Measurements from ENCODE around the gene DLGAP1.

DLGAP1 gene

DNA sequence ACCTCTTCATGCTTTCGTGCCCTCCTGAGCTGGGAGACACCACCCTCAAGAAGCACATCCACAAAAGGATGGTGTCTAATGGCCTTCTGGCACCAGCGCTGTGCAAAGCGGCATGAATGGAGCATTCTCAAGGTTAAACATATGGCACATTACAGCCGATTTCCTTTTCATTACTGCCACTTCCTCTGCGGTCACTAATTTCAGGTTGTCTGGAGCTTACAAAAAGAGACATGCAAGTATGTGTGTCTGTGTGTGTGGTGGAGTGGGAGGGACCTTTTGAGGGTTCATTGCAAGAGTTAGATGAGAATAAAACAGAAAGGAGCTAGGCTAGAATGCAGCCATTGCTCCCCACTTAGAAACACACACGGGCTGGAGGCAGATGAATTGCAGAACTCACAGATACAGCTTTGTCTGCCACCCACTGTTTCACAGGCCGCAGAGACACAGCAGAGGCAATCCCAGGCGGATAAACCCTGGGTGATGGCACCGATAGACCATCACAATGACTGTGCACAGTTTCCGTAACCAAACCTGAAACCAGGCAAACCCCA is 929.2 kb downstream of the DLGAP1 start:
- in situ Hi-C loops (cut with MboI; ENCODE audit: low pct_unique_long_range_greater_than_20kb, low sequenced_read_pairs, unreplicated experiment) = no loop called here
- TF ChIP-seq, protein P1, sequence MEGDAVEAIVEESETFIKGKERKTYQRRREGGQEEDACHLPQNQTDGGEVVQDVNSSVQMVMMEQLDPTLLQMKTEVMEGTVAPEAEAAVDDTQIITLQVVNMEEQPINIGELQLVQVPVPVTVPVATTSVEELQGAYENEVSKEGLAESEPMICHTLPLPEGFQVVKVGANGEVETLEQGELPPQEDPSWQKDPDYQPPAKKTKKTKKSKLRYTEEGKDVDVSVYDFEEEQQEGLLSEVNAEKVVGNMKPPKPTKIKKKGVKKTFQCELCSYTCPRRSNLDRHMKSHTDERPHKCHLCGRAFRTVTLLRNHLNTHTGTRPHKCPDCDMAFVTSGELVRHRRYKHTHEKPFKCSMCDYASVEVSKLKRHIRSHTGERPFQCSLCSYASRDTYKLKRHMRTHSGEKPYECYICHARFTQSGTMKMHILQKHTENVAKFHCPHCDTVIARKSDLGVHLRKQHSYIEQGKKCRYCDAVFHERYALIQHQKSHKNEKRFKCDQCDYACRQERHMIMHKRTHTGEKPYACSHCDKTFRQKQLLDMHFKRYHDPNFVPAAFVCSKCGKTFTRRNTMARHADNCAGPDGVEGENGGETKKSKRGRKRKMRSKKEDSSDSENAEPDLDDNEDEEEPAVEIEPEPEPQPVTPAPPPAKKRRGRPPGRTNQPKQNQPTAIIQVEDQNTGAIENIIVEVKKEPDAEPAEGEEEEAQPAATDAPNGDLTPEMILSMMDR (IDR thresholded peaks at IDR 0.05; ENCODE audit: extremely low read depth, insufficient read depth, missing control alignments) = no peak
- DNase-seq (ENCODE audit: low spot score) = peak; percentile 54

DNA sequence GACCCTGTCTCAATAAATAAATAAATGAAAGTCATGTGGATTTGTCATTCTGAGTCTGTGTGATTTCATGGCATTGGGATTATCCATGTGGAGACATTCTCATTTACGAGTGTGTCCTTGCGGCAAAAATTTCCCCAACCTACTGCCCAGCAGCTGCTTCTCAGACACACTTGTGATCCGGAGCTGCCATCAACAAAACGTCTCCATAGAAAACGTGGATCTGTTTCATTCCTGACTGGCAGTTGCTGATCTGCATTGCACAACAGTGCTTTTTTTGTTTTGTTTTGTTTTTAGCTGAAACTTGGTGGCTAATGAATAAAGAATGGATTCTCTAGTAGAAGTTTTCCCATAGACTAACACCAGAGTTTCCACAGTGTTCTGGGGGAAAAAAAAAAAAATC is 930.4 kb downstream of the DLGAP1 start:
- no peak for DNase-seq (ENCODE audit: low spot score)
- in situ Hi-C loops (cut with MboI; ENCODE audit: low pct_unique_long_range_greater_than_20kb, low sequenced_read_pairs, unreplicated experiment) = no loop called here

DNA sequence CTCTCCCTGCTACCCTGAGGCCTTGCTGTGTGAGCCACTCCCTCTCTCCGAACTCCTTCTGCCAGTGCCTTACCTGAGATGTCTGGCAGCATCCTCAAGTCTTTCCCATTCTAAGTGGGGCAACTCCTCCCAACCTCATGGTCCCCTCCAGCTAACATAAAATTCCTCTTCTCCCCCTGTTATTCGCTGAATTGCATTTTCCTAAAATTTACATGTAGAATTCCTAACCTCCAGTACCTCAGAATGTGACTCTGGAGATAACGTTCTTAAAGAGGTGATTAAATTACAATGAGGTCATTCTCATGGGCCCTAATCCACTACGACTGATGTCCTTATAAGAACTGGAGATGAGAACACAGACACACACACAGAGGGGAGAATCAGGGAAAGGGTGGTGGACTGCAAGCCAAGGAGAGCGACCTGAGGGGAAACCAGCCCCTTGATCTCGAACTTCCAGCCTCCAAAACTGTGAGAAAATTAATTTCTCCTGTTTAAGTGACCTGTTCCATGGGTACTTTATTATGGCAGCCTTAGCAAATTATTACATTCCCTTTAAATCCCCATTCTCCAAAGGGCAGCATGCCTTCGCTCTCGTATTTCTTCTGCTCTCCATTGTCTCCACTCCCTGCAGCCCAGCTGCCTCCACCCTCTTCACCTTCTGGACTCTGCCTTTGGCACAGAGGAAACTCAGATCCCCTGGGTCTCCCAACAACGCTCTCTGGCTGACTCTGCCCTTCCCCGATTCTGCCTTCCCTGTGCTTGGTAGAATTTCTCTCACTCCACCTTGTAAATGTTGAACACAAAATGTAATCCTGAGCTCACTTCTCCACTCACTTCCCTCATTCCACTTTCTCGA is 934.6 kb downstream of the DLGAP1 start:
- TF ChIP-seq, protein P1 (IDR thresholded peaks at IDR 0.05; ENCODE audit: extremely low read depth, insufficient read depth, missing control alignments) = no peak
- in situ Hi-C loops (cut with MboI; ENCODE audit: low pct_unique_long_range_greater_than_20kb, low sequenced_read_pairs, unreplicated experiment) = no loop called here
- no peak for DNase-seq (ENCODE audit: low spot score)

More for the DNA sequence above, 930.4 kb downstream of the DLGAP1 start:
- TF ChIP-seq, protein P1 (IDR thresholded peaks at IDR 0.05; ENCODE audit: extremely low read depth, insufficient read depth, missing control alignments) = no peak

DNA sequence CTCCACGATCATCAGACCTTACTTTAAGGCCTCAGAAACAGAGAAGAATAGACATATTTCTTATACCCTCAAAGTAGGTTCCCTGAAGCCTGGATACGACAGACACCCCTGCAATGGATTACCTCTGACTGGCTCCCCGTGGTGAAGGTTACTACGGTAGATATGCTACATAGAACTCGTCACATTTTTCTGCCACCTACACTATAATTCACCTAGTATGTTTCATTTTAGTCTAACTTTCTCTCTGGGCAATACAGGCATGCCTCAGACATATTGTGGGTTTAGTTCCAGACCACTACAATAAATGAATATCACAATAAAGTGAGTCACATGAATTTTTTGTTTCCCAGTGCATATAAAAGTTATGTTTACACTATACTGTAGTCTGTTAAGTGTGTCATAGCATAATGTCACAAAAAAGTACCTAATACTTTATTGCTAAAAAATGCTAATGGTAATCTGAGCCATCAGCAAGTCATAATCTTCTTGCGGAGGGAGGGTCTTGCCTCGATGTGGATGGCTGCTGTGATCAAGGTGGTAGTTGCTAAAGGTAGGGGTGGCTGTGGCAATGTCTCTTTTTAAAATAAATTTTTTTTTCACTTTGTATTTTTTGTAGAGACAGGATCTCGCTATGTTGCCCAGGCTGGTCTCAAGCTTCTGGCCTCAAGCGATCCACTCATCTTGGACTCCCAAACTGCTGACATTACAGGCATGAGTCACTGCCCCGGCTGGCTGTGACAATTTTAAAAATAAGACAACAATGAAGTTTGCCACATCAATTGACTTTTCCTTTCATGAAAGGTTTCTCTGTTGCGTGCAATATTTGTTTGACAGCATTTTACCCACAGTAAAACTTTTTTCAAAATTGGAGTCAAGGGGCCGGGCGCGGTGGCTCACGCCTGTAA is 940.5 kb downstream of the DLGAP1 start:
- TF ChIP-seq, protein P1 (IDR thresholded peaks at IDR 0.05; ENCODE audit: extremely low read depth, insufficient read depth, missing control alignments) = no peak
- DNase-seq (ENCODE audit: low spot score) = no peak
- in situ Hi-C loops (cut with MboI; ENCODE audit: low pct_unique_long_range_greater_than_20kb, low sequenced_read_pairs, unreplicated experiment) = no loop called here

DNA sequence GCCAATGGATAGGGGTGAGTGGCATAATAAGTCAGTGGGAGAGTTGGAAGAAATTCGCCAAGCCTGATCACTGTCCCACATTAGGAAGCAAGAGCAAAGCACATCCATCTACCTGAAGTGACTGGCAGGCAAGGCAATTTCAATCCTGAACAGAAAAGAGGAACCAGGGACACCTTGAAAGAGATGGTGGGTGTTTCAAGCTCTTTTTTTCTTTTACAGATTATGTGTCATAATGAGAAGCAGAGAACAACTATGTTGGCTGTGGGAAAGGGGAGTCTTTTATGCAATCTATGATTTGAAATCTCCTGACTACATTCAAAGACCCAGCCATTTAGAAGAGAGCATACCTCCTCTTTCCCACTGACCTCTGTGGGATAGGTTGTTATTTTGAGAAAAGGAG is 941.6 kb downstream of the DLGAP1 start:
- peak; percentile 52 for DNase-seq (ENCODE audit: low spot score)
- TF ChIP-seq, protein P1 (IDR thresholded peaks at IDR 0.05; ENCODE audit: extremely low read depth, insufficient read depth, missing control alignments) = no peak
- in situ Hi-C loops (cut with MboI; ENCODE audit: low pct_unique_long_range_greater_than_20kb, low sequenced_read_pairs, unreplicated experiment) = no loop called here

DNA sequence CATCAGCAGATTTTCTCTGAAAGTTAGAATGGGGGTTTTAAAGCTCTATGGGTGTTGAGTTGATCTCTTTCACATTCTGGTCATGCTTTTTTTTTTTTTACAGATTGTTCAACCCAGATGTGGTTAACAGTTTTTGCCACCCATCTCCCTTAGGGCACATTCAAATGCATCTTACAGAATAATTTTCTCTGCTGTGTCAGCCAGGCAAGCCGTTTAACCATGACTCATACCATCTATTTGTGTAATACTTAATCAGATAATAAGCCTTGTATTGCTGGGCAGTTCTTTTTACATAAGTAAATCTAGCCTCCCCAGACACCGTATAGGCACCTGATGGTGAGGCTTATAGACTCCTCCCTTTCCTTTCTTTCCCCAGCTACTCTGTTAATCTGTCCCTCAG is 943.1 kb downstream of the DLGAP1 start:
- TF ChIP-seq, protein P1 (IDR thresholded peaks at IDR 0.05; ENCODE audit: extremely low read depth, insufficient read depth, missing control alignments) = no peak
- no peak for DNase-seq (ENCODE audit: low spot score)

More for the DNA sequence above, 943.1 kb downstream of the DLGAP1 start:
- in situ Hi-C loops (cut with MboI; ENCODE audit: low pct_unique_long_range_greater_than_20kb, low sequenced_read_pairs, unreplicated experiment) = no loop called here

All from GM13977 (cell line).